HepG2 (cell line): ENCODE data around the gene LHX5. TPM values are rescaled to one million over a fixed set of nuclear protein-coding genes. Genes with fewer than 3 reads are reported as not detected.
"Not testable (repeated sequence)": the region's sequence is repeated elsewhere in the genome, so short reads cannot be mapped to it uniquely, and the experiment has no call there.

Experiments
- ATAC-seq: fragments of 200-7000 bp; cut with Tn5 transposase; 3 replicates; pipeline ENCODE4 v1.9.1; 2020; ENCODE audit warnings: mild to moderate bottlenecking, moderate library complexity
- BruUV-seq: library from RNA; stranded (reverse); fragments of 400-500 nt; replicated peaks from 2 replicates; lab custom pipeline; 2021; lab: Mats Ljungman, UMichigan
- CTCF ChIA-PET: fragments of 300-600 bp; formaldehyde crosslinking; extraction: SDS; loops from one replicate; lab custom pipeline; 2021; ENCODE audit warnings: low total read pairs, inconsistent platforms, low intra/inter-chr PET ratio; lab: Yijun Ruan, JAX
- POLR2A ChIA-PET: fragments of 350-600 bp; sonication (Branson Sonifier 250); formaldehyde crosslinking; loops from one replicate; lab custom pipeline; 2020; ENCODE audit warnings: antibody characterized with exemption, inconsistent platforms; lab: Yijun Ruan, JAX
- DNase-seq: peaks from one replicate; pipeline ENCODE4 v3.0.0-alpha.2; 2015; ENCODE audit warnings: low spot score
- FAIRE-seq: peaks from 3 replicates; lab custom pipeline; 2011; peaks lifted over from hg19 to GRCh38; lab: Jason Lieb, UNC
- H2AFZ ChIP-seq: one replicate; pipeline ENCODE4 v1.6.1; 2011; ENCODE audit warnings: low read length, inconsistent platforms
- H3K27ac ChIP-seq: fragments of 300-600 bp; 3 replicates; pipeline ENCODE4 v1.8.0; 2011; ENCODE audit warnings: mixed run types, mild to moderate bottlenecking, mixed read lengths, low read length, inconsistent platforms; ENCODE audit not compliant: insufficient read depth; ENCODE audit errors: extremely low read length
- H3K27me3 ChIP-seq, 2 experiments: fragments of 200-600 bp in 1 of 2; 2 replicates in 1 of 2; 3 replicates in 1 of 2; pipeline versions ENCODE4 v1.6.0 to v1.8.0; 2011; ENCODE audit warnings: low read length in 2 of 2, mild to moderate bottlenecking in 2 of 2, moderate library complexity in 2 of 2, inconsistent platforms in 1 of 2; ENCODE audit not compliant: insufficient read depth in 2 of 2, control insufficient read depth in 1 of 2
- H3K36me3 ChIP-seq, 2 experiments: fragments of 200-600 bp in 1 of 2; replicated peaks in 1 of 2; 2 replicates in 1 of 2; 3 replicates in 1 of 2; pipeline versions ENCODE4 v1.5.1 to v1.8.0; 2011; ENCODE audit warnings: low read length in 2 of 2, inconsistent platforms in 1 of 2; ENCODE audit not compliant: insufficient read depth in 2 of 2, control insufficient read depth in 1 of 2
- H3K4me1 ChIP-seq: 2 replicates; pipeline ENCODE4 v1.5.1; 2012; ENCODE audit warnings: low read length, inconsistent platforms; ENCODE audit not compliant: insufficient read depth
- H3K4me2 ChIP-seq: 2 replicates; pipeline ENCODE4 v1.6.0; 2011; ENCODE audit warnings: low read depth, low read length, inconsistent platforms
- H3K4me3 ChIP-seq, 3 experiments: fragments of 200-600 bp in 1 of 3; sonication (generic), shearing (Covaris generic) in 1 of 3; replicated peaks in 1 of 3; 2 replicates each; pipeline ENCODE4 v1.5.1; 2011 to 2016; ENCODE audit warnings: low read length in 3 of 3, inconsistent platforms in 2 of 3, low read depth in 2 of 3, mild to moderate bottlenecking in 2 of 3, control low read depth in 1 of 3, mixed read lengths in 1 of 3; ENCODE audit not compliant: insufficient read depth in 1 of 3
- H3K79me2 ChIP-seq: one replicate; pipeline ENCODE4 v1.6.1; 2011; ENCODE audit warnings: low read length, inconsistent platforms; ENCODE audit not compliant: insufficient read depth
- H3K9ac ChIP-seq: 2 replicates; pipeline ENCODE4 v1.6.0; 2011; ENCODE audit warnings: mild to moderate bottlenecking, low read depth, low read length, inconsistent platforms; ENCODE audit not compliant: insufficient read depth
- H3K9me3 ChIP-seq: 2 replicates; pipeline ENCODE4 v1.5.1; 2012; ENCODE audit warnings: mild to moderate bottlenecking, low read length
- H4K20me1 ChIP-seq: 2 replicates; pipeline ENCODE4 v1.6.0; 2011; ENCODE audit warnings: inconsistent platforms, mild to moderate bottlenecking, low read length, moderate library complexity; ENCODE audit not compliant: insufficient read depth
- IRF9 ChIP-seq: sonication (generic); formaldehyde crosslinking; IDR thresholded peaks from 2 replicates; pipeline ENCODE4 v1.8.0; 2022; ENCODE audit warnings: missing genetic modification reagents, mild to moderate bottlenecking, borderline replicate concordance
- KAT2B ChIP-seq: fragments of 150-350 bp; IDR thresholded peaks from 2 replicates; pipeline ENCODE4 v1.6.1; 2014; ENCODE audit warnings: low read depth, low read length, borderline replicate concordance
- ZNF768 ChIP-seq: sonication (generic); formaldehyde crosslinking; IDR thresholded peaks from 2 replicates; pipeline ENCODE4 v1.4.0; 2020; ENCODE audit warnings: missing genetic modification reagents
- WGBS: methylation state at CpG from one replicate; pipeline ENCODE4 v1.1.6; 2017; ENCODE audit warnings: low lambda C conversion rate; 5-methylcytosine and 5-hydroxymethylcytosine counted together
- in situ Hi-C: cut with HindIII; loops from 2 replicates; pipeline ENCODE4 v1.10.0; 2017; ENCODE audit warnings: low pct_unique_long_range_greater_than_20kb; ENCODE audit not compliant: extremely low pct_ligation_motif_present
- intact Hi-C: fragments of 100-400 bp; cut with micrococcal nuclease; formaldehyde crosslinking; loops from one replicate; pipeline ENCODE4 v1.10.0; 2022; ENCODE audit not compliant: unreplicated experiment
- polyA plus RNA-seq, 8 experiments: library from polyadenylated mRNA; depleted of rRNA in 3 of 8; stranded (reverse) in 7 of 8; unstranded in 1 of 8; fragments of >200 nt; fragmentation: Illumina TruSeq in 4 of 8; extraction: Trizol in 4 of 8; gene quantifications; 2 replicates each; pipeline versions ENCODE4 v1.2.1 to v1.2.3, GENCODE V29; 2011 to 2016; ENCODE audit warnings: low read depth in 4 of 8, missing spikeins in 1 of 8, mixed read lengths in 1 of 8; ENCODE audit not compliant: insufficient read depth in 1 of 8
- total RNA-seq, 5 experiments: library from RNA; depleted of rRNA; stranded (reverse); fragments of >200 nt; fragmentation: Illumina TruSeq; extraction: Trizol; gene quantifications; 2 replicates each; pipeline ENCODE4 v1.2.3, GENCODE V29; 2016; ENCODE audit warnings: low read depth in 1 of 5

The LHX5 gene
- total and polyA plus RNA-seq, 2 of the 13 experiments (the other 11 are each of a cell fraction or from before 2014, with no cell fraction given): not detected

DNA sequence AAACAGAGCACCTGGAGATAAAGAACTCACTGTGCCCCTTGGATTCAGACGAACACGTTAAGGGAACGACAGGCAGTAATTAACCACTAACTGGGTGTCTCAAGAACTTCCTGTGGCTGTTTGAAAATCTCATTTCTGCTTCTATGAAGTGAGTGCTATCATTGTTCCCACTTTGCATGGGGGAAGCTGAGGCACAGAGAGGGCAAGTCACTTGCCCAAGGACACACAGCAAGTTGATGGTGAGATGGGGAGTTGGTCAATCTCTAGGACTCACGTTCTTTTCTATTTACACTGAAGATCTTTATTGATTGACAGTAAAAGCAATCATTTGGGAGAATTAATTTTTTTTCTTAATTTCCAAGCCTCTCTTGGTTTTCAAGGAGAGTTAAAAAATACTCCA is 26.8 kb upstream of the LHX5 start:
- WGBS: 0% methylated on average over 4 of the region's 4 CpGs

DNA sequence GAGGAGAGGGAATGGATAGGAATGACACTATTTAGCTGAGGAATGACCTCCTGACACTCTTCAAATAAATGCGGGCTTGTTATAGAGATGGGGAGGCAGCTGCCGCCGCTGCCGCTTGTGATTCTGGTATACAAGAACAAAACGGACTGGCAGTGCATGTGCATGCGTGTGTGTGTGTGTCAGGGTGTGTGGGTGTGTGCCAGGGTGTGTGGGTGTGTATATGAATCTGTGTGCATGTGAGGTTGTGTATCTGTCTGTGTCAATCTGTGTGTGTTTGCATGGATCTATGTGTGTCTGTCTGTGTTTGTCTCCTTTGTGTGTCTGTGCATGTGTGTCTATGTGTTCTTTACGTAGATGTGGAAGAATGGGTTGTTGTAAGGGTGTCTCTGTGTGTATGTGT is 26.0 kb upstream of the LHX5 start:
- DNase-seq: no peak
- intact Hi-C loops: no loop called here
- Histone ChIP-seq H3K9me3 (no peaks in the 10 kb centered on the region), H3K27ac (no peak overlapping the region), H3K36me3 (no peaks in the 10 kb centered on the region), H3K4me1 (no peaks in the 10 kb centered on the region), H3K4me3 (no peak overlapping the region), H4K20me1 (no peaks in the 10 kb centered on the region; the same call in 1 of the 2 replicates), H2AFZ (no peak overlapping the region), H3K4me2 (no peak overlapping the region)
- CTCF ChIA-PET: no interaction called here
- no TSS peak for BruUV-seq
- TF ChIP-seq IRF9 (CRISPR knock-in tag): no peak
- TF ChIP-seq, all 625 proteins: peak for 0
- 10% methylated on average over 2 of the region's 7 CpGs for WGBS
- ATAC-seq: no peak
- in situ Hi-C loops: no loop called here
- H3K79me2 ChIP-seq: no peaks in the 10 kb centered on the region
- no peak for FAIRE-seq
- H3K27me3 ChIP-seq: peaks cover 0 to 14% of the 10 kb centered on the region in 2 experiments; a peak in 2 of 5 replicates
- POLR2A ChIA-PET: no interaction called here
- H3K9ac ChIP-seq: no peak overlapping the region

More for the DNA sequence above, 26.8 kb upstream of the LHX5 start:
- H3K79me2 ChIP-seq: no peaks in the 10 kb centered on the region
- no TSS peak for BruUV-seq
- ATAC-seq (no peak), FAIRE-seq (no peak), DNase-seq (no peak)
- no peak overlapping the region for H3K4me3 ChIP-seq
- no peak overlapping the region for H3K27ac ChIP-seq
- POLR2A ChIA-PET: no interaction called here
- no peaks in the 10 kb centered on the region for H3K4me1 ChIP-seq
- peaks cover 0 to 14% of the 10 kb centered on the region in 2 experiments; a peak in 2 of 5 replicates for H3K27me3 ChIP-seq
- H2AFZ ChIP-seq: no peak overlapping the region
- H3K9ac ChIP-seq: no peak overlapping the region
- intact Hi-C loops (no loop called here), in situ Hi-C loops (no loop called here)
- no peak overlapping the region for H3K4me2 ChIP-seq
- H3K36me3 ChIP-seq: no peaks in the 10 kb centered on the region
- H3K9me3 ChIP-seq: no peaks in the 10 kb centered on the region
- CTCF ChIA-PET: no interaction called here
- TF ChIP-seq ZNF768 (peak; percentile 75; the same call in 1 of the 2 replicates), KAT2B (no peak)
- H4K20me1 ChIP-seq: no peaks in the 10 kb centered on the region; the same call in 1 of the 2 replicates

- in situ Hi-C loops, H3K79me2 ChIP-seq, H3K36me3 ChIP-seq, POLR2A ChIA-PET, H3K4me2 ChIP-seq, BruUV-seq, CTCF ChIA-PET, FAIRE-seq, H3K4me3 ChIP-seq, H2AFZ ChIP-seq, H3K4me1 ChIP-seq, H3K27ac ChIP-seq, ATAC-seq, H4K20me1 ChIP-seq, DNase-seq, intact Hi-C loops, H3K9me3 ChIP-seq, H3K9ac ChIP-seq: not testable (repeated sequence)
- H3K27me3 ChIP-seq: peaks cover 0 to 14% of the 10 kb centered on the region in 2 experiments; a peak in 2 of 5 replicates
- WGBS: 50% methylated on average over 6 of the region's 6 CpGs
Measured at GRCh38 chr12:113495941-113496340, 24.3 kb upstream of the LHX5 start.
